HG03066 (cell line): Measurements from ENCODE around the gene CD82.

Experiments
- ATAC-seq: cut with Tn5 transposase; IDR thresholded peaks from one replicate; pipeline ENCODE4 v1.9.1; 2021; ENCODE audit warnings: low read depth; ENCODE audit not compliant: unreplicated experiment

The CD82 gene

DNA sequence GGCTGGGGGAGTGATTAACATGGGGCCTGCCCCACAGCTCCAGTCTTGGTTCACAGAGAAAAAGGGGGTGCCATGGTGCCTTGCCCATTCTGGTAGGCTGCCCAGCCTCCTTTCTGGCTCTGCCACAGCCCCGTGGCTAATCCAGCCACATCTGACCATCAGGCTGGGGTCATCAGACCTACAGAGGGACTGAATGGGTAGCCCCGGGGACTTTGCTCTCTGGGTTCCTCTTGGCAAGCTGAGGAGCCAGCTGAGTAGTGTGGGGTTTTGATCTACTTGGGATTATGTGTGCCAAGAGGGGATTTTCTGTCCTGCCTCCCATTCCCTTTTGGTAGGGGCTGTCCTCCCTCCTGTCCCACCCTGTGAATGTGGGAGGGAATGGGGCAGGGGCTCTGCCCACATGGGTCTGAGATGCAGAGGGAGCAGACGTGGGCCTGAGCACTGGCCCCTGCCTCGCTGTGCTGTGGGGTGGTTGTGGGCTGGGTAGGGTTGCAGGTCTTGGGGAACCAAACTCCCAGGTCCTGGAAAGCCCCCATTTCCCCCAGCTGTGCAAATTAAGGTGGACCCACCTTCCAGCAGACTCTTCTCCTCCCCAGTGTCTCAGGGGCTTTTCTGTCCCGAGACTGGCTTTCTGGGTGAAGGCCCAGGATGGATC is 32.0 kb downstream of the CD82 start:
- ATAC-seq, result no peak

GRCh38 chr11:44598831-44599230 is 33.4 kb downstream of the CD82 start:
- no peak for ATAC-seq

DNA sequence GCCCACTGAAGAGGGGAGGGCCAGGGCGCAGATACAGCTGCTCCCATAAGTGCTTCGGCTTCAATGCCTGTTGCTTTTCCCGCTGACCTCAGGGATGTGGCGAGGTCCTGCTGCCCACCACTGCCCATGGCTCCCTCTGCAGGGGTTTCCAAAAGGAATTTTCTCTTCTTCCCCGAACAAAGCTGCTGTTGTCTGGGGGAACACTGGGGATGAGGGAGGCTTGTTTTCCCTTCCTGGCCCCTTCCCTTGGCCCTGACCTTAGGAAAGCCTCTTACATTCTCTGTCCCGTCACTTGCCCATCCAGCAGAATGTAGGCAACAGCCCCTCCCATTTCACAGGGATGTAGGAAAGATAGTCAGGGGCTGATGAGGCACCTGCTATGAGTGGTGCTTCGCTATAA is 34.8 kb downstream of the CD82 start:
- ATAC-seq, result no peak

DNA sequence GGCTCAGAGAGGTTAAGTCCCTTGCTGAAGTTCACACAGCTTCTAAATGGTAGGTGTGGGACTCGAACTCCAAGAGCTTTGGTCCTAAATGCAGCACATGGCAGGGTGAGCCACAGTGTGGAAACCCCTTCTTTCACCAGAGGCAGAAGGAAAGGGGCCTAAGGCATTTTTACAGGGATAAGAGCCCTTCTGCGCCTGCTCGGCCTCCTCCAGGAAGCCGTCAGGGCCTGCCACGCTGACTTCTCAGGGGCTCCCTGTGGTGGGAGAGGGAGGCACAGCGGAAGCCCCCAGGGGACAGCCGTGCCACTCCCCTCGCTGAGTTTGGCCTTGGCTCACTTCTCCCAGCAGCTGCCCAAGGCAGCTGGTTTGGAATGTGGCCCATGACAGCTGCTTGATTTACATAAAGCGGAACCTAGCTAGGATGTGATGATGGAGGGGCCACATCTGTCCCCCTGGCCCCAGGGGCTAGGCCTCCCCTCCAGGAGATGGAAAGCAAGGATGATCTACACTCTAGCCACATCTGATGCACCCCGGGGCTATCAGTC is 35.4 kb downstream of the CD82 start:
- ATAC-seq, result peak; percentile 43

GRCh38 chr11:44601471-44602370 is 36.3 kb downstream of the CD82 start:
- peak; percentile 41 for ATAC-seq

- no peak for ATAC-seq
Observed at GRCh38 chr11:44602891-44603310, 37.4 kb downstream of the CD82 start.

DNA sequence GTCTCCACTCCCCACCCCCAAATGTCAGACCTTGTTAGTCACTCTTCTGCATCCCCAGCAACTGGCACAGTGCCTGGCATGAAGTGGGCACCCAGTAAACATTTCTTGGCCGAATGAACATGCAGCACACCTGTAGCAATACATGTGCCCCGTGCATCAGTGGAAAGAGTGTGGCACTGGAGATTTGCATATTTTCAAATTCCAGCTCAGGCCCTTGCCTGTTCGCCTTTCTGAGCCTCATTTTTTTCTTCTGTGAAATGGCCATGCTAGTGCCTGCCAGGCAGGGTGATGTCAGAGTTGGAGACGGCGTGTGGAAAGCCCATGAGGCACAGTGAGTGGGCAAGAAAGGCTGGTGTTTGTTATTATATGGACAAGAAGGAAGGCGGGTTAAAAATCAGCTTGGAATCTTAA is 38.7 kb downstream of the CD82 start:
- no peak for ATAC-seq

DNA sequence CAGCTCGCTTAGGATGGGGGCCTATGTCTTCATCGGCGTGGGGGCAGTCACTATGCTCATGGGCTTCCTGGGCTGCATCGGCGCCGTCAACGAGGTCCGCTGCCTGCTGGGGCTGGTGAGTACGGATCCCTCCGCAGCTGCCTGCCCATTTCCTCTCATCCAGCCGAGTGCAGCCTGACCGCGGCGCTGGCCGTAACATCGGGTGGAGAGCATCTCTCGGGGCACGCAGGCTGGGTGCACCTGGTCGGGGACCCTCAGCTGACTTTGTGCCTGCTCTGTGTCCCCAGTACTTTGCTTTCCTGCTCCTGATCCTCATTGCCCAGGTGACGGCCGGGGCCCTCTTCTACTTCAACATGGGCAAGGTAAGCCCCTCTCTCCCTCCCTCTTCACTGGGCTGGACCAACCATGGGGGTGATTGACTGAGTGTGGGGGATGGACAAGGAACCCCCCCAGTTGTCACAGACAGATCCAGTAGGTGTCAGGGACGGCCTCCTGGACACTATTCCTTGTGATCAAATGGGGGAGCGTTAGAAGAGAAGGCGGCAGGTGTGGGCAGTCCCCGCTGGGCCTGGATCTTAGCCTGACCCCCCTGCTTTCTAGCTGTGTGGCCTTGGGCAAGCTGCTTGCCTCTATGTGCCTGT is 39.7 kb downstream of the CD82 start:
- no peak for ATAC-seq

DNA sequence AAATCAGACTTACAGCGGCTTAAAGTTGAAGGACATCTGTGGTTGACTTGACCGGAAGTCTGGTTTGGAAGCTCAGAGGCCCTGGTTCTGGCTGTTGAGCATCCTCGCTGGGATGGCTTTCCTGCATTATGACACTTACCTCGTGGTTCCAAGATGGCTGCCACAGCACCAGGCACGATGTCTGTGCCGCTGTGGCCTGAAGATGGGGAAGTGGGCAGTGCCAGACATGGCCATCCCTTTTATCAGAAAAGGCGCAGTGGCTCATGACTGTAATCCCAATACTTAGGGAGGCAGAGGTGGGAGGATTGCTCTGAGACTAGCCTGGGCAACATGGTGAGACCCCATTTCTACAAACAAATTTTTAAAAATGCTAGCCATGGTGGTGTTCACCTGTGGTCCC is 40.5 kb downstream of the CD82 start:
- no peak for ATAC-seq

- ATAC-seq, result no peak
Observed at GRCh38 chr11:44606472-44606871, 41.0 kb downstream of the CD82 start.

DNA sequence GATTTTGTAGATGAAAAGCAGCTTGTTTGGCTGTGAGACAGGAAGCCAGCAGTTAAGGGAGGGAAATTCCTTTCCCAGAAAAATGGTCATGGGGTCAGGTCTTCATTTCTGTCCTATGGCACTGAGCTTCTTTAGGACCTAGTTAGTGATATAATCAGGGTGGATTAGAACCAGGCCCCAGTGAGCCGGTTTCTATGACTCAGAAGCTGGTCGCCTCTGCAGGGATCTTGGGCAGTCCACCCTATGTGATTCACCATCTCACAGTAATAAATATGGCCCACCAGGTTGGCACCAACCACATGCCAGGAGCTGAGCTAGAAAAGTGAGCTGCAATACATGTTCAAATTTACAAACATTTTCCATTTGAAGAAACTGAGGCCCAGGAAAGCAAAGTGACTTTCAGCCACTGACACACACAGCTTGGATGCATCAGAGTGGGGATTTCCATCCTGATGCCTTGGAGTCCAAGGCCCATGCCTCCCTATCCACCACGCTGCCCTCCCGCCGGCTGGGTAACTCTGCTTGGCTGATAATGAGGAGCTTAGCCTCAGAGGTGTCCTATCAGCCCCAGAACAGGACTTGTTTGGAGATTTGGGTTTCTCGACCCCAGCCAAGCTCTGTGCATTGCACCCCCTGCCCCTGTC is 42.0 kb downstream of the CD82 start:
- ATAC-seq, result no peak

- ATAC-seq, result no peak
Observed at GRCh38 chr11:44607987-44608386, 42.5 kb downstream of the CD82 start.

- no peak for ATAC-seq
Observed at GRCh38 chr11:44608651-44608990, 43.2 kb downstream of the CD82 start.

GRCh38 chr11:44608991-44609782 is 43.7 kb downstream of the CD82 start:
- peak; percentile 62 for ATAC-seq

DNA sequence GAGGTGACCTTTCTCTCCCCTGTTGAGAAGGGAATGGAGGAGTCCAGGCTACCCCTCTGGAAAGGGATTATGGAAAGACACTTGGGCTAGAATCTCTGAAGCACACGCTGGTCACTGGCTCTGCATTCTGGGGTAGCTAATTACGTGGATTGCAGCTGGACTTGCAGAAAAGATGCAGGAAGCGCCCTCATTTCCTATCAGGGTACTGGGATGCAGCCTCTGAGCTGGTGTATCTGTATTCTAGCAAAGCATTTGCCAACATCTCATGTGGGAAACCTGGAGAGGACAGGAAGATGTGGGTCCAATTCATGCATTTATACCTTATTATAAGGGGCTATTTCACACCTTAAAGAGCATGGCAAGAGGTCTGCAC is 44.3 kb downstream of the CD82 start:
- no peak for ATAC-seq

GRCh38 chr11:44610186-44610955 is 44.9 kb downstream of the CD82 start:
- no peak for ATAC-seq

DNA sequence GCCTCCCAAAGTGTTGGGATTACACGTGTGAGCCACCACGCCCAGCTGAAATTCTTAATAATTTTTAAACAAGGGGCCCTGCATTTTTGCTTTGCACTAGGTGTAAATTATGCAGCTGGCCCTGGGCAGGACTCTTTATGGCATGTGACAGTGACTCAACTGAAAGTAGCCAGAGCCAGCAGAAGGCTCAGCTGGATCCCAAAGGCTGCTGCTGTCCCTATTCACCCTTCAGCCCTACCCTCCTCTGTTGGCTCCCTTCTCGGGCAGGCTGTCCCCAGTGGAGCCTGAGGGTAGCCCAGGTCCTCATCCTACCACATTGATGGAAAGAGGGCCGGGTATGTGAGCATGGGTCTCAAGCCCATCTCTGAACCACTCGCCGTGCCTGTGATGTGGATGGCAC is 45.6 kb downstream of the CD82 start:
- no peak for ATAC-seq

GRCh38 chr11:44611687-44612434 is 46.4 kb downstream of the CD82 start:
- ATAC-seq, result peak; percentile 32

- ATAC-seq, result no peak
Observed at GRCh38 chr11:44613153-44613552, 47.7 kb downstream of the CD82 start.
